DMS53 (cell line): ENCODE results near the gene MTPN.

Experiments used
- DNase-seq: peaks from one replicate; lab custom pipeline; 2025; lab: John Stamatoyannopoulos, UW

MTPN gene

DNA sequence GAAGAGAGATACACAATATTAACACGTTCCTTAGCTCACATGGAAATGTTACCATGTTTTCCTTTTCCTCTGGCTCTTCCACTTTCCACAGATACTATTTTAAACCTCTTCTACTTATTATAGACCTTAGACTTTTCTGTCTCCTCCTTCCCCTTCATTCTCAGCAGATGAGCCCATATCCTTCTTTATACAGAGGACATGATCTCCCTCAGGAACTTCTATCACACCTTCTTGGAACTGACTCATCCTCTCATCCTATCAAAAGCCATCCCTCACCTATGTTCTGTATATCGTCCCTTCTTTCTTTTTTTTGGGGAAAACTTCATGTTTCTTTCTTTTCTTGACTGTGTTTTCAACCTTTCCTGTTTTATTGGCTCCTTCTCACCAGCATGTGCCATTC is 20.8 kb downstream of the MTPN start:
- DNase-seq: no peak

GRCh38 chr7:135950972-135951371 is 26.2 kb downstream of the MTPN start:
- DNase-seq: no peak

DNA sequence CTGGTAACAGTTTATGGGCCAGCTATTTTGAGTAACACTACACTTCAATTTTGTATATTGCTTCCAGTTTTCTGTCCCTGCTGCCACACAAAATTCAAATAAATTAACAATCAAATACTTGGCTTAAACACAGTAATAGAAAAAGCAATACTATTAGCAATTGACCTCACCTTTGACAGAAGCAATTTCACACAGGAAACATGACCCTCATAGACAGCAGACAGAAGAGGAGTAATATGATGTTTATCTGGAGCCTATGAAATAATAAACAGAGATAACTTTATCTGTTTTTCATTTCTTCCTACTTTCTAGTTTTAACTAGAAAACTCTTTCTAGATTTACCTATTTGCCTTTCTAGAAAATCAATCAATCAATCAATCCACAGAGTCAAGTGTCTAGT is 26.7 kb downstream of the MTPN start:
- no peak for DNase-seq

DNA sequence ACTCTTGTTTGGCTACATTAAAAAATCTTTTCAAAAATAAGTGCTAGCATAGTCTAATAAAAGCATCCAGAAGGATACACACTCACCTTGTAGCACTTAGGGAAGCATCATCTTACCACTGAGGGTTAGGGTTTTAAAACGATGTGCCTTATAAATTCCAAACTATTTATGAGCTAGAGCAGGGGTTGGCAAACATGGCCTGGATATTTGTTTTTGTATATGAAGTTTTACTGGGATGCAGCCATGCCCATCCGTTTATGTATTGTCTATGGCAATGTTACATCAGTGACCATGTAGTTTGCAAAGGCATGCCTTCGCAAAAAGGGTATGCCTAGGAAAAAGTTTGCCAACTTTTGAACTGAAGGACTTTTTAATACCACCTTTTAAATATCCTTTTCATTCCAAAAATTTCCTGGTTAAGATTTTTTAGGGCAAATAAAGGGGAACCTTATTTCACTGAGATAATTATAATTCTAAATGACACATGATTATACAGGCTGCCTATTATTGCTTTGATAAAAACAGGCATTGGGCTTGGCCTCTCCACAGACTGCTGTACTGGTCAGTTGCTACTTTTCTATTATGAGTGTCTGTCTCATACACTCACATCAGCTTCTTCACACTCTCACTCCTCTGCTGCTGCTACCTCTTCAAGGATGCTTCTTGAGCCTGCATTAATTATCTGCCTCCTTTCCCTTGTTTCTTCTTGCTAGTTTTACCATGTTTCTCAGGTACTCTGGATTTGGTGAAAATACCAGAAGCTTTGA is 30.7 kb downstream of the MTPN start:
- DNase-seq: no peak

- DNase-seq: no peak
Observed at GRCh38 chr7:135944753-135945152, 32.4 kb downstream of the MTPN start.

GRCh38 chr7:135943134-135943879 is 33.9 kb downstream of the MTPN start:
- DNase-seq: no peak

GRCh38 chr7:135942614-135943013 is 34.5 kb downstream of the MTPN start:
- DNase-seq: no peak

DNA sequence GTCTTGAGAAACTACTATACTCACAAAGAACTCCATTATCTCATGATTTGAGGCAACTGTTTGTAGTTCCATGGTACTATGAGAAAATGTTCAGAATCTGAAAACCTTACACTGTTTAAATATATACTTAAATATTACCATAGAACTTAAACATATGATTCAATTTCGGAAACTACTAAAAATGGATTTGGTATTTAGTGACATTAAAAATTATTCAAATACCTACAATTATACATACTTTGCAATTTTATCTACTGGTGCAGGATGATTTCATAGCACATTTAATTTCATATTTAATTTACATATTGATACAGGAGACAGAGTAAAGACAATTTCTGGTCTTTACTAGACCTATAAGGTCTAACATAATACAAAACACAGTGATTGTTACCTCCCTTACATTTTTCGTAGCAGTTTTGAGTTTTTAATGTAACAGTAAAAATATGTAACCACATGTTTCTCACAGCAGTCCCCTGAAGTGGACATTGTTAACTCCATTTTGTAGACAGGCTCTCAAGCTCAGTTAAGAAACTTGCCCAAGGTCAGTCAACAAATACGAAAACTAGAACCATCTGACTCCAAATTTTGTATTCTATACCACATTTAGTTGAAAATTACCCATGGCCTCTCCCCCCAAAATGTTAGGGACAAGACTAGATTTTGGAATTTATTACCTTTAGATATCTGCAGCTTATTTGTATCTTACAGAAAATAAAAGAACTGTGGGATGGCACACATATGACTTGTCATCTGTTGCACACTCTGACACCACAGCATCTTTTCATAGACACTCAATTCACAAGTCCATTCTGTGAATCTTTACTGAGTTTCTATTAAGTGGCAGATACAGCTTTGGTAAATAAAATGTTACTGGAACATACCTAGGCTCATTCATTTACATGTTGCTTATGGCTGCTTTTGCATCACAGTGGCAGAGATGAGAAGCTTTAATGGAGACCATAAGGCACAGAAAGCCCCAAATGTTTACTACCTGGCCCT is 36.8 kb downstream of the MTPN start:
- DNase-seq: no peak

GRCh38 chr7:135939261-135939812 is 37.8 kb downstream of the MTPN start:
- no peak for DNase-seq

DNA sequence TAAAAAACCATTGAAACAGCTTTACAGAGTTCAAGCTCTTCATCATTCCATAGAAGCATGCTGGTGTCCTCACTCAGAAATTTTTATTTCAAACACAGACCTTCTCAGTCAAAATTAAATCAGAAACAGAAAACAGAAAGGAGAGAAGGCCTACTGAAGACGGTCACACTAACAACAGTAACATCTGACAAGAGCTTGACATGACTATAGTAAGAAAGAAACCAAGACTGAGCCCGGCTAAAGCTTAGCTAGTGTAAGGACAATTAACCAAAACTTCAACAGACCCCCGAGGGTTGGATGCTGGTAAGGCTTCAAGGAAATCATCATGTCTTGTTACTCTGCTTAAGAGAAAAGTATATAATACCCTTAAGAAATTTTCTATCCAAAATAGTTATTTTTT is 38.6 kb downstream of the MTPN start:
- no peak for DNase-seq

DNA sequence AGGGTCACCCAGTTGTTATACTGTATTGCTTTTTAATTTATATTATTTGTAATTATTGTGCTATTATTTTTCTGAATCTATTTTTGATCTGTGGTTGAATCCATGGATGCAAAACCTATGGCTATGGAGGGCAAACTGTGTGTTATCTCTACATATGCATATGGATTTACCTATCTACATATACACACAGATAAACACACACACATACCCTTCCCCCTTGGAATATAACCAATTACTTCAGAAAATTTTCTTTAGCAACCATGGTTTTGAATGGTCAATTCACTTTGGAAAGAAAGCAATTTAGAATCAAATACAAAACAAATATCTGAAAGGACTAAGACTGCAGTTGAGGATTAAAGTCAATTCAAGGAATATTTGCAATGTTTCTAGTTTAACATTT is 39.1 kb downstream of the MTPN start:
- no peak for DNase-seq

DNA sequence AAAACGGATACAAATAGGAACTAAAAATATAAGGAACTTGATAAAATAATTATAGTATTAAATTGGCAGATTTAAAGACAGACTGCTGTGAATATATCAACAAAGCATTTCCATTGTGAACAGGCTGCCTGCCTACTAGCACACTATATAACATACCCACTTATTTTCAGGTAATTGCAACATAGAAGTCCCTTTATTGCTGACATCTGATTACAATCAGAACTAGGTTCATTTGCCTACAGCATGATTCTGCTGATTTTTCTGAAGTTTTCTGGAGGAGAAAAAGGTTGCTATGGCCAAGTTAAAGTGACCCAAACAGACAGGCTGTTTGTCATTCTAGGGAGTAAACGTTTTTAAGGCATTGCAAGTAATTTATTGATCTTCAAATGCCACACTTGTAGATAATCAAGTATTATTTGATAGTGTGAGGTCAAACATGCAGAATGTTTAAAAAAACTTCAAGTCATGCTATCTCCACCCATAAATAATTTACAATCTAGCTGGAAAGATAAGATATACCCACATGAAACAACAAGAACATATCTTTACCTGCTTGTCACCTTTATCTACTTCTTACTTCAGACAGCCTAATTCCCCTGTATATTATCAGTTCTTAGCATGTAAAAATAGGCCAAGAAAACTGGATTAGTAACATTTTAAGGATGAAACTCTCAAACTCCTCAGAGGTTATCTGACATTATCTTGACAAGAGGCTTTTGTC is 40.5 kb downstream of the MTPN start:
- no peak for DNase-seq

DNA sequence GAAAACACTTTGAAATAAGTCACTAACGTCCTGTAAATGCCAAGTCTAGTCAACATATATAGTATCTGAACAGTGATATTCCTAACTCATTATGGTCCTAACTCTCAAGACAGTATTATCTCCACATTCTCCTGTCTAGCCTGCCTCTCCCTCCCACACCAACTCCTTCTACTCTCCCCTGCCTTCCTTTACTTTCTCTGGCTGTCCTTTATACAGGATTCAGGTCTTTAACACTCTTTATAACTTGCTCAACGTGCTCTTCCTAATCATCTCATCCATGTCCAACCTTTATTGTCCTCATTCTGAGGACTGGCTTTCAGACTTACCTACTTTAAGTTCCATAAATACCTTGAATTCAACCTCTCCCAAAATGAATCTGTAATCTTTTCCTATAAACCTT is 42.5 kb downstream of the MTPN start:
- no peak for DNase-seq

- DNase-seq: no peak
Observed at GRCh38 chr7:135933509-135934188, 43.5 kb downstream of the MTPN start.

DNA sequence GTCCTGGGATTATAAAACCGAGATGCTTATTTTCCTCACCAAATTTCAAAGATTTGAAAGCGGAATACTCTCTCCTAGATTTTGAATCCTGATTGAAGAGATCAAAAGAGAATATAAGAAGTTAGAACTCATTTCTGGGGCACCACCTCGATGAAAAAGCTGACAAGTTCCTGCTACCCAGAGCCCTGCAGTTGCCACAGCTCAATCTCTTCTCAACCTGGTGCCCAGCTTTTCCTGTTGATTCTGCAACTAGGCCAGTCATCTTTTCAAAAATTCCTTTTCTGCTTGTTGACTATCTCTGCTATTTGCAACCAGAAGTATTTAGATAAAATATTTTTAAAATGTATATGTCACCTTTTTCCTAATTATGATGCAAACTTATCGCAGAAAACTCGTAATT is 45.0 kb downstream of the MTPN start:
- no peak for DNase-seq

DNA sequence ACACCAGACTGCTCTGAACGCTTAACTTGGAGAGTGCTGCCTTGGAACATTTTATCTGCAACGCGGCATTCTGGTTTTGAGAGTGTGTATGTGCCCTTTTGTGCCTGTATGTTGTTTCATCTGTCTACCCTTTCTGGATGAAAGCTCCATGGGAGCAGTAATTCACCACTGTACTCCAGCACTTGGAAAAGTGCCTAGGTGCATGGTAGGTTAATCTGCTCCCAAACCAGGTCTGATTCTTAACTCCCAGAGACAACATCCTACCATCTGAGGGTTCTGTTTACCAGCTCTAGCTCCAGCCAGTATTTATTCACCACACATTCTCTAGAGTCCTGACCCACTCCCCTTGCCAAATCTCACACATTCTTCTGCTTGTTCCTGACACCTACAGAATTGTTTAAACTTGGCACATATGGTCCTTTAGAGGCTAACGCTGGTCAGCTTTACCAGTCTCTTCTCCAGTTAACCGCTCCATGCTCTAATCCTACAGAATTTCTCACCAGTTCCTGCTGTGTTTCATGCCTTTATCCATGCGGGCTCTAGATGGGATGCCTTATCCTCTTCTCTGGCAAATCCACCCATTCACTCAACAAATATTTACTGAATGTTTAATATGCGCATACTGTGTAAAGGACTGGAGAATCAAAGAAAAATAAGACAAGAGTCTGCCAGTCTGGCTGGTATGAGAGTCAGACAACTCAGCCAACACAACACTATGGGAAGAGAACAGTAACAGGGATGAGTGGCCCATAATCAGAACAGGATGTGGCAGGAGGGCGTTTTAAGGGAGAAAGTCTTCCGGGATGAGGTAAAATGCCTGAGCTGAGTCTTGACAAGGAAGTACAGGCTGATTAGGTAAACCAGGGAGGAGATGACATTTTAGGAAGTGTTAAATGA is 46.3 kb downstream of the MTPN start:
- peak; percentile 50 for DNase-seq

DNA sequence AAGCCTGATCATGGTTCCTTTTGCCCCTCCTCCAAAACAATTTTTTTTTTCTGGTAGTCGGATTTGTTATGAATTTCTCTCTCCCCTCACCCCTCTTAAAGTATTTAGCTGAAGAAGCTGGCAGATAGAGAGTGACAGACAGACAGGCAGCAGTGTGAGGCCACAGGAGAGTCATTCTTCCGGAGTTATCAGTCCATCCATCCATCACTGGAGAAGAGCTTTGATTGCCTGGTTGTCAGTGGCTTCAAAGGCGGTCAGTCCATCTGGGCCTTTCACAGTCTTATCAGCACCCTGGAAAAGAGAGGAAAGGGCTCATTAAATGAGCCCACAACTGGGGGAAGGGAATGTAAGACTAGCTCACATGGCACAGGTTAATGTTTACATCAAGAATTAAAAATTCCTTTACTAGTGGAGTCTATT is 47.4 kb downstream of the MTPN start:
- DNase-seq: no peak

GRCh38 chr7:135929249-135929648 is 47.9 kb downstream of the MTPN start:
- no peak for DNase-seq

DNA sequence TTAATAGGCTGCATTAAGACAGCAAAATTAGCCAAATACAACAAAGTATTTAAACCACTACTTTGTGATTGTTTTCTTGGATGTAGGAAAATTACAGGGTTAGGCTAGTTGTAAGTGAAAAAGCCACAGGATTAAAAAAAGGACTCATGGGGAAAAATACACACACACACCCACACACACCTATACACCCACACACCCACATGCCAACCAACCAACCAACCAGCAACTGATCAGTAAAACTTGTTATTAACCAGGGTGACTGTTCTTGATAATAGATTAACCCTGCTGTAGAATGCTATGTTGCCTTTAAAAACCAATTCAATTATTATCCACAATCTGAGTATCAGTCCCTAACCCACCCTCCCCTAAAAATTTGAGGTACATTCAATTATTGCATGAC is 49.0 kb downstream of the MTPN start:
- DNase-seq: no peak

GRCh38 chr7:135925210-135925609 is 51.9 kb downstream of the MTPN start:
- DNase-seq: peak; percentile 20
